B cell (primary cell): Measurements from ENCODE around the gene METTL8.

Experiments used
- EZH2 ChIP-seq: IDR thresholded peaks from 2 replicates; pipeline ENCODE4 v1.6.1; 2012; ENCODE audit warnings: borderline replicate concordance, low read depth, mild to moderate bottlenecking, moderate library complexity, low read length; ENCODE audit not compliant: insufficient read depth, poor library complexity, severe bottlenecking
- TF ChIP-seq, protein P1 (sequence below): fragments of 200-600 bp; IDR thresholded peaks from one replicate; pipeline ENCODE4 v1.8.0; 2022; ENCODE audit warnings: antibody characterized with exemption, mild to moderate bottlenecking

DNA sequence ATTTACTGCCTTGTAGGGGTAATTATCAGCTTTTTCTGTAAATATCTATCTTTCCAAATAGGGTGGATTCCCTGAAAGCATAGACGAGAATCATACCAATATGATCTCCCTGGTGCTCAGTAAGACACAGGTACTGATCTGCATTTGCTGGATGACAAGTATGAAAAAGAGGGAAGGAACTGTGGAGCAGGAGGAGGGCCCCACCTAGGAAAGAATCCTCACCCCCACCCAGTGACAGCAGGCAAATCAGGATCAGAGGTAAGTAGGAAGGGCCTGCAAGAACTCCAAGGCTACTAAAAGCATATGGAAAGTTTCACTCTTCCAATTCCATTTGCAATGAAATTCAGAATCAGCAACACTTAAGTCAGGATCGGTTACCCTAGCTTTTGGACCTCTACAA is 42.3 kb downstream of the METTL8 start:
- TF ChIP-seq EZH2, result no peak
- TF ChIP-seq, protein P1, sequence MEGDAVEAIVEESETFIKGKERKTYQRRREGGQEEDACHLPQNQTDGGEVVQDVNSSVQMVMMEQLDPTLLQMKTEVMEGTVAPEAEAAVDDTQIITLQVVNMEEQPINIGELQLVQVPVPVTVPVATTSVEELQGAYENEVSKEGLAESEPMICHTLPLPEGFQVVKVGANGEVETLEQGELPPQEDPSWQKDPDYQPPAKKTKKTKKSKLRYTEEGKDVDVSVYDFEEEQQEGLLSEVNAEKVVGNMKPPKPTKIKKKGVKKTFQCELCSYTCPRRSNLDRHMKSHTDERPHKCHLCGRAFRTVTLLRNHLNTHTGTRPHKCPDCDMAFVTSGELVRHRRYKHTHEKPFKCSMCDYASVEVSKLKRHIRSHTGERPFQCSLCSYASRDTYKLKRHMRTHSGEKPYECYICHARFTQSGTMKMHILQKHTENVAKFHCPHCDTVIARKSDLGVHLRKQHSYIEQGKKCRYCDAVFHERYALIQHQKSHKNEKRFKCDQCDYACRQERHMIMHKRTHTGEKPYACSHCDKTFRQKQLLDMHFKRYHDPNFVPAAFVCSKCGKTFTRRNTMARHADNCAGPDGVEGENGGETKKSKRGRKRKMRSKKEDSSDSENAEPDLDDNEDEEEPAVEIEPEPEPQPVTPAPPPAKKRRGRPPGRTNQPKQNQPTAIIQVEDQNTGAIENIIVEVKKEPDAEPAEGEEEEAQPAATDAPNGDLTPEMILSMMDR, result no peak
